Measurements from ENCODE around the gene NPIPA1.
"Not testable (repeated sequence)": the region's sequence is repeated elsewhere in the genome, so short reads cannot be mapped to it uniquely, and the experiment has no call there.

Gene NPIPA1

GRCh38 chr16:14978908-14979307, 41.7 kb downstream of the NPIPA1 start:
- DNase-seq, result not testable (repeated sequence)

DNA sequence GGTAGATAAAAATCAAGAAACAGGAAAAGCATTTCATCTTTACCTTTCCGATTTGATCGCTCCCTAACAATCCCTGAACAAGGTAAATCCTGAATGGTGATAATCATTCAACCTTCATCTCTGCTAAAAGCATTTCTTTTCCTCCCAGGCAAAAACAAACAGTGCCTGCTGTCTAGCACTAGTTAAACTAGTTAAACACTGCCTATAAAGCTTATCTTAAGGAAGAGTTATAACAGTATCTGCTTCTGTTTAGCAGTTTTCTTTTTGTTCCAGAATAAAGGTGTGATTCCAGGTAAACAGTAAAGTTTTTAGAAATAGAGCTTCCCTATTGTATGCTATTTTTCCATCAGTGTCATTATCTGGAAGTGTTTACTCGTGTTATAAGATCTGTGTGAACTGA, 44.0 kb downstream of the NPIPA1 start:
- not testable (repeated sequence) for DNase-seq

- DNase-seq, result not testable (repeated sequence)
Observed at GRCh38 chr16:14982521-14982920, 45.3 kb downstream of the NPIPA1 start.

DNA sequence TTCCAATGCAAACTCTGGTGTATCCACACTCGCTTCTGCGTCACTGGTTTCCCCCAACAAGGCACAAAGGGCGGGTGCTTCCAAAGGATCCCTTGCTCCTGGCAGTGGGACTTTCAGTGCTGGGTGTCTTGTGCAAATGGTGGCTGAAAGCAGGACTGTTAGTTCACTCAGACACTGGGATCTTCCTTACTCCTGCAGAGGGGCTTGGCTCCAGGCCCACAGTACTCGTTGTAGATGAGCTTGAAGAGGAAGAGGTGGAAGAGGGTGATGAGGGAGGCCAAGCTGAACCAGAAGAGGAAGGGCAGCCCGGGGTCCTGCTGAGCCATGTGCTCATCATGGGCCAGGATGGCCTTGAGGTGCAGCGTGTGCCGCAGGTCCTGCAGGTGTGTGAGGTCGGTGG, 50.8 kb downstream of the NPIPA1 start:
- DNase-seq, result not testable (repeated sequence)

GRCh38 chr16:14988661-14989191, 51.5 kb downstream of the NPIPA1 start:
- DNase-seq, result not testable (repeated sequence)

DNA sequence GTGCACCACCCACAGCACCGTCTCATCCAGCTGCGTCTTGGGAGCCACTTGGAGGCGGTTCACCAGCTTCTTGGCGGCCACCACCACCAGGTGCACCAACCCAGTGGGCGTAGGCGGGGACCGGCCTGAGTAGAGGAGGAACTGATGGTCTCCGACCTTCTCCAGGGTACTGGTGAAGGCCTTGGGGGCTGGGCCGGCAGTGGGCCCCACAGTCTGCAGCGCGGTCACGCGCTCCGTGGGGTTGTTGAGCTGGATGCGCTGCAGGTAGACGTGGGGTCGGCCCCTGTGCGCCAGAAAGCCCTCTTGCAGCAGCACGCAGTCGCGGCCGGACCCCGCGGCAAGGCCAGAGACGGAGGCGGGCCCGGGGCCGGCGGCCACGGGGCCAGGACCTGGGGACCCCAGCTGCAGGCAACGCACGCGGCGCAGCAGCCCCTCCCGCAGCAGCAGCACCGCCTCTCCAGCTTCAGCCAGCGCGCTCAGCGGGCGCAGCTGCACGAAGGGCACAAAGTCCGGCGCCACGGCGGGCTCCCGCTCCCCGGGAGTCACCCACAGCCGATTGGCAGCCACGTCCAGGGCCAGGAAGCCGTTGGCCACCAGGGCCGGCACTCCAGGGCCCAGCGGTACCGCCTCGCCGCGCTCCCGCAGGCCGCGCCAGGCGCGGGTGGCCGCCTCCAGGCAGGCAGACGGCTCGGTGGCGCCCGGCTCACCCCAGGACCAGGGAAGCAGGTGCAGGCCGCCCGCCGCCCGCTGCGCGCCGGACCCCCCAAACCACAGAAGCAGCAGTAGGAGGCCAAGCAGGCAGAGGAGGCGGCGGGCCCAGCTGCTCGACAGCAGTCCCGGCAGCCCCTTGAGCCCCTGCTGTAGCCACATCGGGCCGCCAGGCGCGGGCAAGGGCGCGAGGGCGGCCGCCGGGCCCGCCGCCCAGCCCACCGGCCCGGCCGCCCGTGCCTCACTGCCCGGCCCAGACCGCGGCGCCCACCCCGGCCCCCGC, 52.3 kb downstream of the NPIPA1 start:
- not testable (repeated sequence) for DNase-seq

DNA sequence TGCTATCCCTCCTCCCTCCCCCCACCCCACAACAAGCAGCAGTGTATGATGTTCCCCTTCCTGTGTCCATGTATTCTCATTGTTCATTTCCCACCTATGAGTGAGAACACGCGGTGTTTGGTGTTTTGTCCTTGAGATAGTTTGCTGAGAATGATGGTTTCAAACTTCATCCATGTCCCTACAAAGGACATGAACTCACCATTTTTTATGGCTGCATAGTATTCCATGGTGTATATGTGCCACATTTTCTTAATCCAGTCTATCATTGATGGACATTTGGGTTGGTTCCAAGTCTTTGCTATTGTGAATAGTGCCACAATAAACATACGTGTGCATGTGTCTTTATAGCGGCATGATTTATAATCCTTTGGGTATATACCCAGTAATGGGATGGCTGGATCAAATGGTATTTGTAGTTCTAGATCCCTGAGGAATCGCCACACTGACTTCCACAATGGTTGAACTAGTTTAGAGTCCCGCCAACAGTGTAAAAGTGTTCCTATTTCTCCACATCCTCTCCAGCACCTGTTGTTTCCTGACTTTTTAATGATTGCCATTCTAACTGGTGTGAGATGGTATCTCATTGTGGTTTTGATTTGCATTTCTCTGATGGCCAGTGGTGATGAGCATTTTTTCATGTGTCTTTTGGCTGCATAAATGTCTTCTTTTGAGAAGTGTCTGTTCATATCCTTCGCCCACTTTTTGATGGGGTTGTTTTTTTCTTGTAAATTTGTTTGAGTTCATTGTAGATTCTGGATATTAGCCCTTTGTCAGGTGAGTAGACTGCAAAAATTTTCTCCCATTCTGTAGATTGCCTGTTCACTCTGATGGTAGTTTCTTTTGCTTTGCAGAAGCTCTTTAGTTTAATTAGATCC, 56.3 kb downstream of the NPIPA1 start:
- not testable (repeated sequence) for DNase-seq

DNA sequence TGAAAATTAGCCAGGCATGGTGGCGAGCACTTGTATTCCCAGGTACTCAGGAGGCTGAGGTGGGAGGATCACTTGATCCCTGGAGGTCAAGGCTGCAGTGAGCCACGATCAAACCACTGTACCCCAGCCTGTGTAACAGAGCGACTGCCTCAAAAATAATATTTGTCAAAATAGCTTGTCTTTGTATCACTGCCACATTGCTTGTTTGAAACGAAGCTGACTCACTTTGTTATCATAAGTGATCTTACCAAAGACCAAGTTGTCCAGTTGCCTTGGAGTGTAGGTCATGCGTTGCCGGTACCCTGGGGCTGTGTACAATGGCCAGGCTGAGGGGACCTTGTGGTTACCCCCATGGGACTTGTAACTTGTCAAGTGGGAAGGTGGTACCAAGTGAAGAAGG, 59.5 kb downstream of the NPIPA1 start:
- DNase-seq, result not testable (repeated sequence)

- DNase-seq, result not testable (repeated sequence)
Observed at GRCh38 chr16:14998300-14998699, 61.1 kb downstream of the NPIPA1 start.

DNA sequence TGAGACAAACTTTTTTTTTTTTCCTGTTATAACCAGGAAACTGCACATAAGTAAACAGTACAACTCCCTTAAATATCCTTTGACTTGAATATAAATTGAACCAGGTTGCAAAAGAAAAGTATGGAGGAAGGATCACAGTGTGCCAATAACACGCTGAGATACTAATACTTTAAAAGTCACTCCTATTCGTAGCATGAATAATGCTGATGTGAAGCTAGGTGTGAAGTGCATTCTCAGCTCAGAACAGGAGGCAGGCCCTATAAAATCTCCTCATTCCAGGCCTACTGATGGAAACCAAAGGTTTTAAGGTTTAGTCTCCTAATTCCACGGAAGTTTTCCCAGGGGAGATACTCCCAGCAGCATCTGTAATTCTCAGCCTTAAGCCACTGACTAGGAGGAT, 62.6 kb downstream of the NPIPA1 start:
- not testable (repeated sequence) for DNase-seq
